MG63 (cell line): ENCODE measurements around the gene LGSN. TPM values are rescaled to one million over a fixed set of nuclear protein-coding genes. Genes with fewer than 3 reads are reported as not detected.

Experiments used
- total RNA-seq: library from RNA; depleted of rRNA; stranded (reverse); fragments of >200 nt; shearing (Covaris generic); gene quantifications from 2 replicates; pipeline ENCODE4 v1.2.3, GENCODE V29; 2014; ENCODE audit warnings: low replicate concordance; rRNA removed

Gene LGSN
- total RNA-seq, 1 experiment from 2014 or later, result not detected

Other genes with a start within 250 kb of the LGSN start
- gene FKBP1C, start 108.5 kb downstream of the LGSN start, total RNA-seq, result 0.92 TPM in 1 of 2 replicates, not detected in the other